ENCODE results near the gene POLR3H. TPM values are rescaled to one million over a fixed set of nuclear protein-coding genes. Genes with fewer than 3 reads are reported as not detected.
"Not testable (repeated sequence)": the region's sequence is repeated elsewhere in the genome, so short reads cannot be mapped to it uniquely, and the experiment has no call there.

Gene POLR3H
- total RNA-seq, 1 experiment from 2014 or later = 92.1 TPM

- Histone ChIP-seq H3K4me3 (ENCODE audit: low read depth, low read length, poor library complexity, severe bottlenecking) (no peak overlapping the region), H3K36me3 (ENCODE audit: insufficient read depth, low read length, poor library complexity, severe bottlenecking) (peaks cover 8% of the 10 kb centered on the region), H3K27me3 (replicated peaks; ENCODE audit: insufficient read depth, low read depth, low read length, poor library complexity) (no peaks in the 10 kb centered on the region), H3K9me3 (ENCODE audit: low read depth, low read length, poor library complexity, severe bottlenecking) (no peaks in the 10 kb centered on the region), H3K27ac (ENCODE audit: low read depth, low read length, poor library complexity, severe bottlenecking) (no peak overlapping the region), H3K4me1 (ENCODE audit: insufficient read depth, low read length, poor library complexity, severe bottlenecking) (no peaks in the 10 kb centered on the region)
- intact Hi-C loops (cut with micrococcal nuclease; ENCODE audit: unreplicated experiment) = no loop called here
- POLR2A ChIA-PET (ENCODE audit: low non-redundant PET) = no interaction called here
- BruUV-seq (replicated peaks) = no TSS peak
- CTCF ChIA-PET = no interaction called here
- TF ChIP-seq CTCF (conservative IDR thresholded peaks at IDR 0.05; ENCODE audit: low read depth, low read length) (no peak), EZH2 (IDR thresholded peaks at IDR 0.05; ENCODE audit: borderline replicate concordance, low read depth, low read length, poor library complexity, severe bottlenecking) (no peak)
- no peak for DNase-seq (ENCODE audit: low spot score)
Observed at GRCh38 chr22:41575533-41575932, 31.3 kb upstream of the POLR3H start.

- intact Hi-C loops (cut with micrococcal nuclease; ENCODE audit: unreplicated experiment) = no loop called here
- H3K27ac ChIP-seq (ENCODE audit: low read depth, low read length, poor library complexity, severe bottlenecking) = no peak overlapping the region
- POLR2A ChIA-PET (ENCODE audit: low non-redundant PET) = no interaction called here
- H3K27me3 ChIP-seq (replicated peaks; ENCODE audit: insufficient read depth, low read depth, low read length, poor library complexity) = no peaks in the 10 kb centered on the region
- H3K9me3 ChIP-seq (ENCODE audit: low read depth, low read length, poor library complexity, severe bottlenecking) = no peaks in the 10 kb centered on the region
- DNase-seq (ENCODE audit: low spot score) = no peak
- no TSS peak for BruUV-seq (replicated peaks)
- CTCF ChIA-PET = no interaction called here
- peaks cover 8% of the 10 kb centered on the region for H3K36me3 ChIP-seq (ENCODE audit: insufficient read depth, low read length, poor library complexity, severe bottlenecking)
- TF ChIP-seq EZH2 (IDR thresholded peaks at IDR 0.05; ENCODE audit: borderline replicate concordance, low read depth, low read length, poor library complexity, severe bottlenecking) = no peak
- no peak overlapping the region for H3K4me3 ChIP-seq (ENCODE audit: low read depth, low read length, poor library complexity, severe bottlenecking)
- H3K4me1 ChIP-seq (ENCODE audit: insufficient read depth, low read length, poor library complexity, severe bottlenecking) = no peaks in the 10 kb centered on the region
Observed at GRCh38 chr22:41574847-41575381, 30.6 kb upstream of the POLR3H start.

GRCh38 chr22:41573677-41574076, 29.4 kb upstream of the POLR3H start:
- CTCF ChIA-PET = no interaction called here
- BruUV-seq (replicated peaks) = no TSS peak

GRCh38 chr22:41572305-41572704, 28.0 kb upstream of the POLR3H start:
- DNase-seq (ENCODE audit: low spot score); H3K4me3 ChIP-seq (ENCODE audit: low read depth, low read length, poor library complexity, severe bottlenecking); H3K9me3 ChIP-seq (ENCODE audit: low read depth, low read length, poor library complexity, severe bottlenecking); POLR2A ChIA-PET (ENCODE audit: low non-redundant PET); H3K27me3 ChIP-seq (replicated peaks; ENCODE audit: insufficient read depth, low read depth, low read length, poor library complexity); BruUV-seq (replicated peaks); intact Hi-C loops (cut with micrococcal nuclease; ENCODE audit: unreplicated experiment); H3K27ac ChIP-seq (ENCODE audit: low read depth, low read length, poor library complexity, severe bottlenecking); H3K4me1 ChIP-seq (ENCODE audit: insufficient read depth, low read length, poor library complexity, severe bottlenecking); H3K36me3 ChIP-seq (ENCODE audit: insufficient read depth, low read length, poor library complexity, severe bottlenecking): not testable (repeated sequence)
- CTCF ChIA-PET = interaction anchor here (0.6 kb wide), 1 partner anchor 48 kb away, joined by 8 read pairs; no protein-coding TSS in a partner anchor

More at GRCh38 chr22:41573677-41574076, 29.4 kb upstream of the POLR3H start:
- DNase-seq (ENCODE audit: low spot score) = no peak
- H3K4me1 ChIP-seq (ENCODE audit: insufficient read depth, low read length, poor library complexity, severe bottlenecking) = no peaks in the 10 kb centered on the region
- TF ChIP-seq EZH2 (IDR thresholded peaks at IDR 0.05; ENCODE audit: borderline replicate concordance, low read depth, low read length, poor library complexity, severe bottlenecking) (no peak), CTCF (conservative IDR thresholded peaks at IDR 0.05; ENCODE audit: low read depth, low read length) (no peak)
- no peaks in the 10 kb centered on the region for H3K9me3 ChIP-seq (ENCODE audit: low read depth, low read length, poor library complexity, severe bottlenecking)
- no peak overlapping the region for H3K27ac ChIP-seq (ENCODE audit: low read depth, low read length, poor library complexity, severe bottlenecking)
- POLR2A ChIA-PET (ENCODE audit: low non-redundant PET) = interaction anchor here (0.6 kb wide), 1 partner anchor 651 kb away, joined by 3 read pairs; no protein-coding TSS in a partner anchor
- no peaks in the 10 kb centered on the region for H3K27me3 ChIP-seq (replicated peaks; ENCODE audit: insufficient read depth, low read depth, low read length, poor library complexity)
- H3K4me3 ChIP-seq (ENCODE audit: low read depth, low read length, poor library complexity, severe bottlenecking) = no peak overlapping the region
- H3K36me3 ChIP-seq (ENCODE audit: insufficient read depth, low read length, poor library complexity, severe bottlenecking) = peaks cover 8% of the 10 kb centered on the region
- intact Hi-C loops (cut with micrococcal nuclease; ENCODE audit: unreplicated experiment) = no loop called here

All from A673 (cell line).